GM13977 (cell line): ENCODE measurements around the gene GNA12.

Experiments used
- DNase-seq: peaks from one replicate; pipeline ENCODE4 v3.0.0; 2012; ENCODE audit warnings: low spot score
- in situ Hi-C: fragments of 300-500 bp; cut with MboI; formaldehyde crosslinking; loops from one replicate; pipeline ENCODE4 v1.12.0; 2022; ENCODE audit warnings: low sequenced_read_pairs, low pct_unique_long_range_greater_than_20kb, mixed read lengths, inconsistent platforms; ENCODE audit not compliant: unreplicated experiment
- TF ChIP-seq, protein P1 (sequence below): IDR thresholded peaks from 2 replicates; pipeline ENCODE4 v1.5.1; 2012; ENCODE audit warnings: mild to moderate bottlenecking, control low read depth; ENCODE audit not compliant: insufficient read depth; ENCODE audit errors: extremely low read depth, missing control alignments

The GNA12 gene

DNA sequence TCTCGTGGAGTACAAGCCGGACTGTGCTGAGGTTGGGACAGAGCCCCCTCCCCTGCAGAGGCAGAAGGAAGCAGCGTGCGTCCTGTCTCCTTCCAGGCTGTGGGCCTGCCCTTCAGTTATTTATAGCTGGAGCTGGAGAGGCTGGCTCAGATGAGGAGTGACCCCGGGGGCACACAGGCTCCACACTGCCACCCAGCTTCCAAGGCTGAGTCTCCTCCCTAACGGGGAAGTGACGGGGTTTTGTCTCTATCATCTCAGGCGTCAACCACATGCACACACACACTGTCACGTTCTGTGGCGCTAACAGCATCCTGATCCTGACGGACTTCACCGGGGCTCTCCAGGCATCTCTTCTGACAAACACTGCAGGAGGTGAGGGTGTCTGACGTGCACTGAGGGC lies 130.7 kb downstream of the GNA12 start:
- TF ChIP-seq, protein P1, sequence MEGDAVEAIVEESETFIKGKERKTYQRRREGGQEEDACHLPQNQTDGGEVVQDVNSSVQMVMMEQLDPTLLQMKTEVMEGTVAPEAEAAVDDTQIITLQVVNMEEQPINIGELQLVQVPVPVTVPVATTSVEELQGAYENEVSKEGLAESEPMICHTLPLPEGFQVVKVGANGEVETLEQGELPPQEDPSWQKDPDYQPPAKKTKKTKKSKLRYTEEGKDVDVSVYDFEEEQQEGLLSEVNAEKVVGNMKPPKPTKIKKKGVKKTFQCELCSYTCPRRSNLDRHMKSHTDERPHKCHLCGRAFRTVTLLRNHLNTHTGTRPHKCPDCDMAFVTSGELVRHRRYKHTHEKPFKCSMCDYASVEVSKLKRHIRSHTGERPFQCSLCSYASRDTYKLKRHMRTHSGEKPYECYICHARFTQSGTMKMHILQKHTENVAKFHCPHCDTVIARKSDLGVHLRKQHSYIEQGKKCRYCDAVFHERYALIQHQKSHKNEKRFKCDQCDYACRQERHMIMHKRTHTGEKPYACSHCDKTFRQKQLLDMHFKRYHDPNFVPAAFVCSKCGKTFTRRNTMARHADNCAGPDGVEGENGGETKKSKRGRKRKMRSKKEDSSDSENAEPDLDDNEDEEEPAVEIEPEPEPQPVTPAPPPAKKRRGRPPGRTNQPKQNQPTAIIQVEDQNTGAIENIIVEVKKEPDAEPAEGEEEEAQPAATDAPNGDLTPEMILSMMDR: no peak
- in situ Hi-C loops: no loop called here
- no peak for DNase-seq

DNA sequence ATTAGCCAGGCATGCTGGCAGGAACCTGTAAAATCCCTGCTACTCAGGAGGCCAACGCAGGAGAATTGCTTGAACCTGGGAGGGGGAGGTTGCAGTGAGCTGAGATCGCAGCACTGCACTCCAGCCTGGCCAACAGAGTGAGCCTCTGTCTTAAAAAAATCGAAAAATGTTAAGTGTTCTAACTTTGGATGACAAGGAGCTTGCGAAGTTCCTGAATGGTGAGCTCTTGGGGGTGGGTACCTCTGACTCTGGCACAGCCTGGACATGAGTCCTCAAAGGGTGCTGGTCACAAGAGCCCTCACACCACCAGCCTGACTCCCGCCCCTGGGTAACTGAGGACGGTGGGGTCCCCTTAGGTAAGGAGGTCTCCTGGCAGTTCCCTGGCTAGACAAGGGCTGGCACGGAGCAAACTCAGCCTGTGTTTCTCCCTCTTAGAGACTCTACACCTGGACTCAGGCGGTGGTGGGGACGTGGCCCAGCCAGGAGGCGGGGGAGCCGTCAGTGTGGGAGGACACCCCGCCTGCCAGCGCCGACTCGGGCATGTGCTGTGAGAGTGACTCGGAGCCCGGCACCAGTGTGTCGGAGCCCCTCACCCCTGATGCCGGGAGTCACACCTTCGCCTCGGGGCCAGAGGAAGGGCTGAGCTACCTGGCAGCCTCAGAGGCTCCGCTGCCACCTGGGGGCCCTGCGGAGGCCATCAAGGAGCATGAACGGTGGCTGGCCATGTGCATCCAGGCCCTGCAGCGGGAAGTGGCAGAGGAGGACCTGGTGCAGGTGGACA lies 132.0 kb downstream of the GNA12 start:
- TF ChIP-seq, protein P1: no peak
- no peak for DNase-seq
- in situ Hi-C loops: no loop called here

DNA sequence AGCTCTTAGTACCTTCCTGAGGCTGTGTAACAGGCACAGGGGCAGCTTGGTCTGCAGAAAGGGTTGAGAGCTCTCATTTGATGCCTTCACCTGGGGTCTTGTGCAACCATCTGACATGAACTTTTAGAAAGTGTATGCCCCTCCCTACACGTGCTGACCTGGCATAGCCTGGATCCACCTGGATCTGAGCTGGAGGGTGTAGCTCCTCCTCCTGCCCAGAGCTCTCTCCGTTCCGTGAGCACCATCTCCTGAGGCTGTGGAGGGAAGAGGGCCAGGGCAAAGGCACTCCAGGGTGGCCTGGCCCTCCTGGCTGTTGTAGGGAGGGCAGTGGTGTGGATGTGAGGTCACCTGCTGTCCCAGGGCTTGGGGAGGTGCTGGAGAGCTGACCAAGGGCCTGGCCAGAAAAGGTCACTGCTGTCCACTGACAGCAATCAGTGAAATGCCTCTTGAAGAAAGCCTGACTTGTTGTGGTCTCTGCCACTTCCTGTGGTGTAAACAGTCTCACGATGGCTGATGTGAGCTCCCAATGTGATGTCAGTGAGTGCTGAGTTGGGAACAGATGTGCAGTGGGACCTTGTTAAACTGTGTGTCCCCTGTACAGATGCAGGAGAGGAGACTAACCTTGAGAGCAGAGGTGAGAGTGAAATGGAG lies 133.1 kb downstream of the GNA12 start:
- DNase-seq: no peak
- in situ Hi-C loops: no loop called here
- TF ChIP-seq, protein P1: no peak

GRCh38 chr7:2710286-2710655 lies 133.8 kb downstream of the GNA12 start:
- TF ChIP-seq, protein P1: no peak
- in situ Hi-C loops: no loop called here
- peak; percentile 89 for DNase-seq

DNA sequence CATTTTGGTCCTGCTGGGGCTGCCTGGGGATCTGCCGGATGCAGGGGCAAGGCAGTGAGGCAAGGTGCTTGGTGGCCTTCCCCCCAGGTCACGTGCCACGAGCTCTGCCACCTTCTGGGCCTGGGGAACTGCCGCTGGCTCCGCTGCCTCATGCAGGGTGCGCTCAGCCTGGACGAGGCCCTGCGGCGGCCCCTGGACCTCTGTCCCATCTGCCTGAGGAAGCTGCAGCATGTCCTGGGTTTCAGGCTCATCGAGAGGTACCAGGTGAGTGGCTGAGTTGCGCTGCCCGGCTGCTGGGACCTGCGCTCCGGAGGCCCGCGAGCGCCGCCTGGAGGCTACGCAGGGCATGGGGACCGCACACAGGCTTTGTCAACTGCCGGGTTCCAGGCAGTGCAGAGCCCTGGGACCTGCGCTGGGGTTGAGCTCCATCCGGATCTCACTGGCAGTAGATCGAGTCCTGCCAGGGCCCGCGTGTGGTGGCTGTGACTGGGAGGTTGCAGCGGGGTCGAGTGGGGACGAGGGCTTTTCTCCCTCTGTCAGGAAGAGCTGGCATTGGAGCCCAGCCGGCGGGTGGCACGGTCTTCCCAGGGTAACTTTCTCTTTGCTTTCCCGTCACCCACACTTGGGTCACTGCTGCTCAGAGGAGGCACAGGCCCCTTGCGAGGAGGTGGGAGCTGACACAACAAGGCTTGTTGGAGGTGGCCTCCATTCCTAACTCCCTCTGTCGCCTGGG lies 134.4 kb downstream of the GNA12 start:
- TF ChIP-seq, protein P1: peak; percentile 99
- in situ Hi-C loops: no loop called here
- DNase-seq: peak; percentile 87

- no peak for DNase-seq
- TF ChIP-seq, protein P1: no peak
- in situ Hi-C loops: no loop called here
Observed at GRCh38 chr7:2708547-2709310, 135.4 kb downstream of the GNA12 start.
